SW480 (cell line): ENCODE results near the gene PHLPP1.

ENCODE experiments used
- DNase-seq: peaks from one replicate; pipeline ENCODE4 v3.0.0-alpha.2; 2016; ENCODE audit warnings: low spot score

Gene PHLPP1

GRCh38 chr18:62942578-62942977, 227.2 kb downstream of the PHLPP1 start:
- no peak for DNase-seq

GRCh38 chr18:62944454-62944853, 229.1 kb downstream of the PHLPP1 start:
- no peak for DNase-seq

GRCh38 chr18:62948788-62949187, 233.4 kb downstream of the PHLPP1 start:
- DNase-seq = no peak

GRCh38 chr18:62950246-62950645, 234.9 kb downstream of the PHLPP1 start:
- DNase-seq = no peak

- no peak for DNase-seq
These were observed 237.5 kb downstream of the PHLPP1 start for GRCh38 chr18:62952807-62953206.

- no peak for DNase-seq
These were observed 238.3 kb downstream of the PHLPP1 start for GRCh38 chr18:62953663-62954062.

- no peak for DNase-seq
These were observed 239.0 kb downstream of the PHLPP1 start for GRCh38 chr18:62954366-62954765.

GRCh38 chr18:62957885-62958472, 242.6 kb downstream of the PHLPP1 start:
- no peak for DNase-seq

- no peak for DNase-seq
These were observed 244.1 kb downstream of the PHLPP1 start for GRCh38 chr18:62959481-62959880.

GRCh38 chr18:62963507-62963906, 248.2 kb downstream of the PHLPP1 start:
- DNase-seq = no peak

- DNase-seq = no peak
These were observed 249.1 kb downstream of the PHLPP1 start for GRCh38 chr18:62964432-62964831.

- DNase-seq = no peak
These were observed 251.7 kb downstream of the PHLPP1 start for GRCh38 chr18:62967089-62967488.

GRCh38 chr18:62973689-62974088, 258.3 kb downstream of the PHLPP1 start:
- no peak for DNase-seq

- no peak for DNase-seq
These were observed 259.0 kb downstream of the PHLPP1 start for GRCh38 chr18:62974388-62974787.

- DNase-seq = no peak
These were observed 259.8 kb downstream of the PHLPP1 start for GRCh38 chr18:62974928-62975675.

GRCh38 chr18:62975785-62976184, 260.4 kb downstream of the PHLPP1 start:
- no peak for DNase-seq

- peak; percentile 1 for DNase-seq
These were observed 260.9 kb downstream of the PHLPP1 start for GRCh38 chr18:62976227-62976626.

- no peak for DNase-seq
These were observed 262.2 kb downstream of the PHLPP1 start for GRCh38 chr18:62977512-62977911.

- no peak for DNase-seq
These were observed 263.1 kb downstream of the PHLPP1 start for GRCh38 chr18:62978251-62979049.

GRCh38 chr18:62979176-62979575, 263.8 kb downstream of the PHLPP1 start:
- peak; percentile 7 for DNase-seq

GRCh38 chr18:62979900-62980299, 264.6 kb downstream of the PHLPP1 start:
- no peak for DNase-seq

- DNase-seq = no peak
These were observed 266.2 kb downstream of the PHLPP1 start for GRCh38 chr18:62981566-62981965.
